GM12872 (cell line): ENCODE data around the gene KRTCAP2.

Source experiments
- TF ChIP-seq, protein P1 (sequence below): IDR thresholded peaks from 3 replicates; pipeline ENCODE4 v1.5.1; 2011; ENCODE audit warnings: low read depth, mild to moderate bottlenecking, low read length, moderate library complexity; ENCODE audit not compliant: insufficient read depth

Gene KRTCAP2

DNA sequence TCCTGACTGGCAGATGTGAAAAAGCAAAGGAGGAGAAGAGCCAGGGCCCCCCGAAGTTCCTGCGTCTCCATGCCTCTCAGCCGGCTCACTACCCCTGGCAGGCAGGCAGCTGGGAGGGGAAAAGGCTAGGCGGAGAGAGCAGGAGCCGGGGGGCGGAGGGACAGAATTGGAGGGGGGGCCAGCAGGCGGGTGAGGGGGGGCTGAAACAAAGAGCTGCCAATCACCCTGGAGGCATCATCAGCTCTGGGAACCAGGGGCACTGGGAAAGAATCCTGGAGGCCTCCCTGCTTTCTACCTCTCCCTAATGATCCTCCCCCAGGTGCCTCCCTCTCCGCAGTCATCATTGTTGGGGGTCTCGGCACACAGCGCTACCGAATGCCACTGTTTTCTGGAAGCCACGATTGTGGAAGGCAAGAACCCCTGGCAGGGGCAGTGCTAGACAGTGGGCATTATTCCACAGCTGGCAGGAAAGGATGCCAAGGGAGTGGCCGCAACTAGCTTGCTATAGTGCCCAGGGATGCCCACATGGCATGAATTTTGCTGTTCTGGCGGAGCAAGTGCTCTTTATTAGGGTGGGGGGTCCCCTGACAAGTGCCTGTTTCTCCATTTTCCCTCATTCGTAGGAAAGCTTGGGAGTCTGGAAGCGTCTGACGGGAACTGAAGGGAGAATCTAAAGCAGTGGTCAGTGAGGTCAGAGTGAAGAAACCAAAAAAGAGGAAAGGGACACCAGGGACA lies 34.9 kb upstream of the KRTCAP2 start, which contains the start of gene THBS3:
THBS3 (minus strand) TSS at position 92 of the 735 bp plus-strand sequence; CDS start at position 71, 21 bp downstream.
- TF ChIP-seq, protein P1, sequence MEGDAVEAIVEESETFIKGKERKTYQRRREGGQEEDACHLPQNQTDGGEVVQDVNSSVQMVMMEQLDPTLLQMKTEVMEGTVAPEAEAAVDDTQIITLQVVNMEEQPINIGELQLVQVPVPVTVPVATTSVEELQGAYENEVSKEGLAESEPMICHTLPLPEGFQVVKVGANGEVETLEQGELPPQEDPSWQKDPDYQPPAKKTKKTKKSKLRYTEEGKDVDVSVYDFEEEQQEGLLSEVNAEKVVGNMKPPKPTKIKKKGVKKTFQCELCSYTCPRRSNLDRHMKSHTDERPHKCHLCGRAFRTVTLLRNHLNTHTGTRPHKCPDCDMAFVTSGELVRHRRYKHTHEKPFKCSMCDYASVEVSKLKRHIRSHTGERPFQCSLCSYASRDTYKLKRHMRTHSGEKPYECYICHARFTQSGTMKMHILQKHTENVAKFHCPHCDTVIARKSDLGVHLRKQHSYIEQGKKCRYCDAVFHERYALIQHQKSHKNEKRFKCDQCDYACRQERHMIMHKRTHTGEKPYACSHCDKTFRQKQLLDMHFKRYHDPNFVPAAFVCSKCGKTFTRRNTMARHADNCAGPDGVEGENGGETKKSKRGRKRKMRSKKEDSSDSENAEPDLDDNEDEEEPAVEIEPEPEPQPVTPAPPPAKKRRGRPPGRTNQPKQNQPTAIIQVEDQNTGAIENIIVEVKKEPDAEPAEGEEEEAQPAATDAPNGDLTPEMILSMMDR = no peak

DNA sequence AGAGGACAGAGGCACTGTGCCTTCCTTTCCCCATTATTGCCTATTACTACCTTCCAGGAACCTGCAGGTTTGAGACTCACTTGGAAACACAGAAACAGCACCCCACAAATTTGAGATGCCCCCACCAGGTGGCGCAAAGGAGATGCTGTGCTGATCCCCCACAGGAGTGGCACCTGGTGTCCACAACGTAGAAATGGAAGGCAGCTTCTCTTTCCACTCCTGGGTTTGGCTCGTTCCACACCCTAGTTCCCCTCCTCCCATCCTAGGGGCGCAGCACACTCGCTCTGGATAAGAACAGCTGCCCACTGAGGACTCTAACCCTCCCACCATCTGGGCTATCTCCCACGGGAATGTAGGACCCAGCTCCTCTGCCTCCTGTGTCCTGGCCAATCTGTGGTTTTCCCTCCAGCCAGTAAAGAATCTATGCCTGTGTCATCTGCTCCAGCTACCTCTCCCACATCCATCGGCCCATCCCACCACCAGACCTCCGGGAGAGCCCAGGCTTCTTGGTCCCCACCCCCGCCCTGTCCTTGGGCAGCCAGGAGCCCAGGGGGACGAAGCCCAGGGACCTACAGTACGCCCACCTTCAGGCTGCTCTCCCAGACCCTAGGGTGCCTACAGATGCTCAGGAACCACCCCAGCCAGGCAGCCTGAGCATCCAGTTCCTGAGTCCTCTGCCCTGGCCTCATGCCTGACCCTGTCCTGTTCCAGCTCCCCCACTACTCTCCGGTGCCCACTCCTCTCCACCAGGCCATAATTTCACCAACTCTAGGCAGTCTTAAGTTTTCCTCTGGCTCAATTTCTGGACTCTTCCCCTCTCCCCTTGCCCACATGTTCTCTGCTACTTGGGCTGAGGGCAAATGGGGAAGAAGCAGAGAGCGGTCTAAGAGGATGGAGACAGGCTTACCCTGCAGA lies 34.0 kb upstream of the KRTCAP2 start:
- TF ChIP-seq, protein P1 = peak; percentile 93

DNA sequence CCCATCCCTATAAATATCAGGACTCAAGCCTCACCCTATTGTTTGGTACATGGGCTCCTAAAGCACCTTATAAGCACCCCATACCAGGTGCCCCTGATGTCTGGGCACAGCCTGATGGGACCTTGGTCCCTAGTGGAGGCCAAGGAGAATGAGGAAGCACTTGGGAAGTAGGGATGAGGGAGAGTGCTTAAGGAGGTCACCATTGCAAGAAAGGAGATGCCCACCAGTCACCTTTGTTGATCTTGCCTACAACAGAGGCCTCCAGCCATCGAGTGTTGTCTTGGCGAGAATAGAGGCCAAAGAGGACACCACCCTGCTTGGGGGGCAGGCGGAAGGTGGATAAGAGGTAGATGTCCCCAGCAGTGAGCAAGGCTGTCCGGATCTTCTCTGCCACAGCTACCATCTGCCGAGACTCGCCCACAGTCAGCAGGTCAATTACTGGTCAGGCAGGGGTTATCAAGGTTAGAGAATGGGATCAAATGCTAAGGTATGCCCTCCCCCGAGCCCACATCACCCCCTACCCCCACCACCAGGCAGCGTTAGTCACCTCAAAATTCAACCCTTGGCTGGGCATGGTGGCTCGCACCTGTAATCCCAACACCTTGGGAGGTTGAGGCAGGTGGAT lies 33.0 kb upstream of the KRTCAP2 start:
- TF ChIP-seq, protein P1 = no peak

DNA sequence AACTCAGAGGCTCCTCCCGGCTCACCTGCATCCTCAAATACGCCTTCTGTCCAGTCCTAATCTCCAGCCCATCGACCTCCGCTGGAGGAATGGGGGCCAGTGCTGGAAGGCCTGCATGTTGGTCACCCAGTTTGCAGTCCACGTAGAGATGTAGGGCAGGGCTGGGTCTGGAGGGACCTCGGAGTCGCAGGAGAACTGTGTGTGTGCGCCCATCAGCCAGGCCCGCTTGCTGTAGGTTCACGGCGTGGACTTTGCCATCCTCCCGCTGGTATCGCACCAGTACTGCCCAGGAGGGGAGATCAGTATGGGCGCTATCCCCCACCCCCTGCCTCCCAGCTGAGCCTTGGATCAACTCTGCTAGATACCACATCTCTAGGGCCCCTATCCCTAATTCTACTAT lies 31.9 kb upstream of the KRTCAP2 start:
- TF ChIP-seq, protein P1 = no peak

DNA sequence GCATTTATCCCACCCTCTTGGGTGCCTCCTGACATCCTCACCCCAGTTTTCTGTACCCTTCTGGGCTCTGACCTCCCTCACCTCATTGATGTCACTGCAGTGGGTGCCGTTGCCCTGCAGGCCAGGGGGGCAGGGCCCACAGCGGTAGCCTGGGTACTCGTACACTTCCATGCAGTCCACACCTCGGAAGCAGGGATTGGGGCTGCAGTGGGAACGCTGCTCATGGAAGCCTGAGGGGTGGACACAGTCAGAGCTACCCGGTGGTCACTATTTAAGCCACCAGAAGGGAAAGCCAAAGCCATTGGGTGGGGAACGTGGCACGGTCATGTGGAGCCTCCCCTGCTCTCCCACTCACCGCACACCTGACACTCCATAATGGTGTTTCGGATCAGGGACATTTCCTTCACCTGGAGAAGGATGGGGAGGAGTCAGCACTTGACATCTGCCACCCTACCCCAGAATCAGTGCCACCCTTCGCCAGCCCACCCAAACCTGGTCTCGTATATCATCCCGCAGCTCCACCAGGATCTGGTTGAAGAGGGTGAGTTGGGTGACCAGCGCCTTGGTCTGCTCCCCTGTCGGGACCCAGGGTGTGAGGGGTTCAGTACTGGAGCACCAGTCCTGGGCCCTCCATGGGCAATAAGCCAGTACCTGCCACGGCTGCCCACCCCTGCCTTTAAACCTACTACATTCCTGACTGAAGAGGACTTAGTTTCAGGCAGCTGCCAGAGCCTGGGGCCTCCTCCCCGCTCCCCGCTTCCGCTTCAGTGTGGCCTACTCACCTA lies 29.8 kb upstream of the KRTCAP2 start:
- TF ChIP-seq, protein P1 = no peak

DNA sequence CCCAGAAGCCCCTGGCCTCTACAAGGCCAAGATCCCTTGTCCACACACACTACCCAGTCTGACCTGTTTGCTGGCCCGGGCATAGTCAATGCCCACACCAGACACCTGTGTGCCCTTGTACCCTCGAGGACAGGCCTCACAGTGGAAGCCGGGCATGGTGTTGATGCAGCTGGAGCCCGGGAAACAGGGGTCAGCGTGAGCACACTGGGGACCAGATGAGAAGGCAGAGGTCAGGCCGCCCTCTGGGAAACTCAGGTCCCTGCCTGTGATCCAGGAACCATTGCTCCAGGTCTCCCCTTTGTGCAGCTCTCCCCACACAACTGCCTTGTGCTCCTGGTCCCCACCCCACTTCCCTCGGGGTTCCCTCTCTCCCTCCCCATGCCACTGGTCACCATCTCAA lies 29.1 kb upstream of the KRTCAP2 start:
- TF ChIP-seq, protein P1 = no peak
